NT2/D1 (cell line): ENCODE results near the gene PTPRT.

Experiments used
- YY1 ChIP-seq: IDR thresholded peaks from 2 replicates; pipeline ENCODE4 v1.6.1; 2011; ENCODE audit not compliant: insufficient read length, insufficient read depth
- ZNF274 ChIP-seq: IDR thresholded peaks from 2 replicates; pipeline ENCODE4 v1.6.1; 2011; ENCODE audit warnings: mild to moderate bottlenecking, low read depth, low read length

DNA sequence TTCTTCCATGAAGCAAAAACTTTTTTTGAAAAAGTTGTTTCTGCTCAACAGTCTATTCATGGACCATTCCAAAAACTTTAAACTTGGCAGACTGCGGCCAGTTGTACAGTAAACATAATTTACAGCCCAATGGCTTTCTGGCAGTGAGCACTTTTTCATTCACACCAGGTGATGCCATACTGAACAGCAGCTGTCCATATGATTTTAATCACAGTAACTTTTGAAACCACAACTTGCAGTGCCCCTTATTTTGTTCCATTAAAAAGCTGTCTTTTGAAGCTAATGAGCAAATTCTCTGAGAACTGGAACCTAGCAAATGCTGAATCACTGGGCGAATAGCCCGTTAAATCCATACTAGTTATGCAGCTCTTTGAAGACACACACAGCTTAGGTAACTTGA, 576.6 kb downstream of the PTPRT start:
- no peak for TF ChIP-seq YY1
- no peak for TF ChIP-seq ZNF274
